ENCODE measurements around the gene TRRAP.
A peak's percentile ranks its signal among the peaks of the same experiment; 100 is the strongest.

- TF ChIP-seq, protein P1, sequence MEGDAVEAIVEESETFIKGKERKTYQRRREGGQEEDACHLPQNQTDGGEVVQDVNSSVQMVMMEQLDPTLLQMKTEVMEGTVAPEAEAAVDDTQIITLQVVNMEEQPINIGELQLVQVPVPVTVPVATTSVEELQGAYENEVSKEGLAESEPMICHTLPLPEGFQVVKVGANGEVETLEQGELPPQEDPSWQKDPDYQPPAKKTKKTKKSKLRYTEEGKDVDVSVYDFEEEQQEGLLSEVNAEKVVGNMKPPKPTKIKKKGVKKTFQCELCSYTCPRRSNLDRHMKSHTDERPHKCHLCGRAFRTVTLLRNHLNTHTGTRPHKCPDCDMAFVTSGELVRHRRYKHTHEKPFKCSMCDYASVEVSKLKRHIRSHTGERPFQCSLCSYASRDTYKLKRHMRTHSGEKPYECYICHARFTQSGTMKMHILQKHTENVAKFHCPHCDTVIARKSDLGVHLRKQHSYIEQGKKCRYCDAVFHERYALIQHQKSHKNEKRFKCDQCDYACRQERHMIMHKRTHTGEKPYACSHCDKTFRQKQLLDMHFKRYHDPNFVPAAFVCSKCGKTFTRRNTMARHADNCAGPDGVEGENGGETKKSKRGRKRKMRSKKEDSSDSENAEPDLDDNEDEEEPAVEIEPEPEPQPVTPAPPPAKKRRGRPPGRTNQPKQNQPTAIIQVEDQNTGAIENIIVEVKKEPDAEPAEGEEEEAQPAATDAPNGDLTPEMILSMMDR (optimal IDR thresholded peaks at IDR 0.05 in 1 of 3, IDR thresholded peaks at IDR 0.05 in 1 of 3, conservative IDR thresholded peaks at IDR 0.05 in 1 of 3; ENCODE audit: extremely low read depth in 1 of 3, insufficient read depth in 2 of 3, low read length in 3 of 3), result peak in 2 of 3 experiments; percentile 80 to 90
- TF ChIP-seq EZH2 (IDR thresholded peaks at IDR 0.05; ENCODE audit: low read length), result no peak
Measured at GRCh38 chr7:98878365-98879197, at the start of gene TRRAP.
